ENCODE results near the gene LRSAM1. TPM values are rescaled to one million over a fixed set of nuclear protein-coding genes. Genes with fewer than 3 reads are reported as not detected.

LRSAM1 gene
- total and polyA plus RNA-seq, 9 of the 15 experiments (the other 6 are each of a cell fraction or from before 2014, with no cell fraction given) = 0.07 to 16.2 (median 4.7) TPM

DNA sequence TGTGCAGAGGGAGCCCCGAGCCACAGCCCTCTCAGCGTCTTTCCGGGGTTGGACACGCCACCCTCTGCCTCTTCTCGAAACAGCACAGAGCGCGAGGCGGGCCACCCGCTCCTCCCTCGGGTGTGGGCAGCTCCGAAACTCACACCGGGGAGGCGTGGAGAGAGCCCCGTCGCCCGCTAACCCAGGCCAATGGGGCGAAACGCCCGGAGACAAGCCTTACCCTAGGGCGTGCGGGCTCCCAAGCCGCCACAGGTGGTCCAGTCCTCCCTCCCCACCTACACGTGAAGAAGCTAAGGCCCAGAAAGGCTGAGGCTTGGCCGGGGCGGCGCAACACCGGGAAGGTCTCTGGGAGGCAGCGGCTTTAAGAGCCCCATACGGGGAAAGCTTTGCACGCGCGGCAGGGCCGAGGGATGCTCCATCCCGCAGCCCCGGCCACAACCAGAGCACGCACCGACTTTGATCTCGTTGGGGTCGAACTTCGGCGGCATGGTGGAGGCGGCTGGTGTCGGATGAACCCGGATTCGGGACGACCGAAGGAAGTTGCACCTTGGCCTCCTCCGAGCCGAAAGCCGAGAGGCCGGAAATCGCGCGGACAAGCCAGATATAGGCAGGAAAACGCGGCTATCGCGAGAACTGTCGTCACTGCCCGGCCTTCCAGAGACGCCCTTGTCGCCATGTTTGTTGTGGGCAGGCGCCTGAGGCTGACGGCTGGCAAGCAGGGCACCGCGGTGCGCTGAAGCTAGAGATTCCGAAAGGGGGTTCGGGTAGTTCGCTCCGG is at the start of gene LRSAM1, which contains the start of gene RPL12 (continued):
- TF ChIP-seq ZNF347 (CRISPR knock-in tag; IDR thresholded peaks at IDR 0.05; ENCODE audit: low read depth) = no peak
- TF ChIP-seq NR4A1 (CRISPR knock-in tag; IDR thresholded peaks at IDR 0.05) = no peak
- TF ChIP-seq NR4A1 (tag; IDR thresholded peaks at IDR 0.05) = no peak
- peak; percentile 79 for TF ChIP-seq ZNF431 (CRISPR knock-in tag; IDR thresholded peaks at IDR 0.05)
- TF ChIP-seq, protein P1, sequence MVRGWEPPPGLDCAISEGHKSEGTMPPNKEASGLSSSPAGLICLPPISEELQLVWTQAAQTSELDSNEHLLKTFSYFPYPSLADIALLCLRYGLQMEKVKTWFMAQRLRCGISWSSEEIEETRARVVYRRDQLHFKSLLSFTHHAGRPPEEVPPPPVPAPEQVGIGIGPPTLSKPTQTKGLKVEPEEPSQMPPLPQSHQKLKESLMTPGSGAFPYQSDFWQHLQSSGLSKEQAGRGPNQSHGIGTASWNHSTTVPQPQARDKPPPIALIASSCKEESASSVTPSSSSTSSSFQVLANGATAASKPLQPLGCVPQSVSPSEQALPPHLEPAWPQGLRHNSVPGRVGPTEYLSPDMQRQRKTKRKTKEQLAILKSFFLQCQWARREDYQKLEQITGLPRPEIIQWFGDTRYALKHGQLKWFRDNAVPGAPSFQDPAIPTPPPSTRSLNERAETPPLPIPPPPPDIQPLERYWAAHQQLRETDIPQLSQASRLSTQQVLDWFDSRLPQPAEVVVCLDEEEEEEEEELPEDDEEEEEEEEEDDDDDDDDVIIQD (CRISPR knock-in tag; IDR thresholded peaks at IDR 0.05) = no peak
- TF ChIP-seq ZNF239 (CRISPR knock-in tag; IDR thresholded peaks at IDR 0.05) = no peak
- TF ChIP-seq, protein P2, sequence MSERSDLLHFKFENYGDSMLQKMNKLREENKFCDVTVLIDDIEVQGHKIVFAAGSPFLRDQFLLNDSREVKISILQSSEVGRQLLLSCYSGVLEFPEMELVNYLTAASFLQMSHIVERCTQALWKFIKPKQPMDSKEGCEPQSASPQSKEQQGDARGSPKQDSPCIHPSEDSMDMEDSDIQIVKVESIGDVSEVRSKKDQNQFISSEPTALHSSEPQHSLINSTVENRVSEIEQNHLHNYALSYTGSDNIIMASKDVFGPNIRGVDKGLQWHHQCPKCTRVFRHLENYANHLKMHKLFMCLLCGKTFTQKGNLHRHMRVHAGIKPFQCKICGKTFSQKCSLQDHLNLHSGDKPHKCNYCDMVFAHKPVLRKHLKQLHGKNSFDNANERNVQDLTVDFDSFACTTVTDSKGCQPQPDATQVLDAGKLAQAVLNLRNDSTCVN (CRISPR knock-in tag; IDR thresholded peaks at IDR 0.05) = 0 out of 2 replicates have a peak, but pooled peaks have one; percentile 8
- TF ChIP-seq, protein P3, sequence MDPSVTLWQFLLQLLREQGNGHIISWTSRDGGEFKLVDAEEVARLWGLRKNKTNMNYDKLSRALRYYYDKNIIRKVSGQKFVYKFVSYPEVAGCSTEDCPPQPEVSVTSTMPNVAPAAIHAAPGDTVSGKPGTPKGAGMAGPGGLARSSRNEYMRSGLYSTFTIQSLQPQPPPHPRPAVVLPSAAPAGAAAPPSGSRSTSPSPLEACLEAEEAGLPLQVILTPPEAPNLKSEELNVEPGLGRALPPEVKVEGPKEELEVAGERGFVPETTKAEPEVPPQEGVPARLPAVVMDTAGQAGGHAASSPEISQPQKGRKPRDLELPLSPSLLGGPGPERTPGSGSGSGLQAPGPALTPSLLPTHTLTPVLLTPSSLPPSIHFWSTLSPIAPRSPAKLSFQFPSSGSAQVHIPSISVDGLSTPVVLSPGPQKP (CRISPR knock-in tag; IDR thresholded peaks at IDR 0.05) = no peak
- peak; percentile 66; the same call in 1 of the 2 replicates for TF ChIP-seq DIDO1 (tag; IDR thresholded peaks at IDR 0.05; ENCODE audit: low read depth)
- TF ChIP-seq RBFOX2 (IDR thresholded peaks at IDR 0.05; ENCODE audit: low read depth, low read length) = peak; percentile 99
- TF ChIP-seq KAT7 (CRISPR knock-in tag; IDR thresholded peaks at IDR 0.05; ENCODE audit: borderline replicate concordance) = peak; percentile 89; the same call in 1 of the 2 replicates
- TF ChIP-seq, protein P4, sequence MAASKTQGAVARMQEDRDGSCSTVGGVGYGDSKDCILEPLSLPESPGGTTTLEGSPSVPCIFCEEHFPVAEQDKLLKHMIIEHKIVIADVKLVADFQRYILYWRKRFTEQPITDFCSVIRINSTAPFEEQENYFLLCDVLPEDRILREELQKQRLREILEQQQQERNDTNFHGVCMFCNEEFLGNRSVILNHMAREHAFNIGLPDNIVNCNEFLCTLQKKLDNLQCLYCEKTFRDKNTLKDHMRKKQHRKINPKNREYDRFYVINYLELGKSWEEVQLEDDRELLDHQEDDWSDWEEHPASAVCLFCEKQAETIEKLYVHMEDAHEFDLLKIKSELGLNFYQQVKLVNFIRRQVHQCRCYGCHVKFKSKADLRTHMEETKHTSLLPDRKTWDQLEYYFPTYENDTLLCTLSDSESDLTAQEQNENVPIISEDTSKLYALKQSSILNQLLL (CRISPR knock-in tag; IDR thresholded peaks at IDR 0.05; ENCODE audit: borderline replicate concordance) = no peak
- peak; percentile 10 for TF ChIP-seq MEIS2 (IDR thresholded peaks at IDR 0.05; ENCODE audit: partially characterized antibody)
- peak; percentile 97 for TF ChIP-seq NEUROD1 (IDR thresholded peaks at IDR 0.05; ENCODE audit: borderline replicate concordance, low read depth, low read length, partially characterized antibody)
- TF ChIP-seq MCM3 (IDR thresholded peaks at IDR 0.05) = no peak
- TF ChIP-seq ETV5 (CRISPR knock-in tag; IDR thresholded peaks at IDR 0.05; ENCODE audit: low read depth) = peak; percentile 94
- TF ChIP-seq HDAC6 (IDR thresholded peaks at IDR 0.05; ENCODE audit: low read depth, low read length) = 0 out of 2 replicates have a peak, but pooled peaks have one; percentile 87
- TF ChIP-seq, protein P5, sequence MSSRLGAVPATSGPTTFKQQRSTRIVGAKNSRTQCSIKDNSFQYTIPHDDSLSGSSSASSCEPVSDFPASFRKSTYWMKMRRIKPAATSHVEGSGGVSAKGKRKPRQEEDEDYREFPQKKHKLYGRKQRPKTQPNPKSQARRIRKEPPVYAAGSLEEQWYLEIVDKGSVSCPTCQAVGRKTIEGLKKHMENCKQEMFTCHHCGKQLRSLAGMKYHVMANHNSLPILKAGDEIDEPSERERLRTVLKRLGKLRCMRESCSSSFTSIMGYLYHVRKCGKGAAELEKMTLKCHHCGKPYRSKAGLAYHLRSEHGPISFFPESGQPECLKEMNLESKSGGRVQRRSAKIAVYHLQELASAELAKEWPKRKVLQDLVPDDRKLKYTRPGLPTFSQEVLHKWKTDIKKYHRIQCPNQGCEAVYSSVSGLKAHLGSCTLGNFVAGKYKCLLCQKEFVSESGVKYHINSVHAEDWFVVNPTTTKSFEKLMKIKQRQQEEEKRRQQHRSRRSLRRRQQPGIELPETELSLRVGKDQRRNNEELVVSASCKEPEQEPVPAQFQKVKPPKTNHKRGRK (tag; IDR thresholded peaks at IDR 0.05) = no peak
- TF ChIP-seq, protein P6, sequence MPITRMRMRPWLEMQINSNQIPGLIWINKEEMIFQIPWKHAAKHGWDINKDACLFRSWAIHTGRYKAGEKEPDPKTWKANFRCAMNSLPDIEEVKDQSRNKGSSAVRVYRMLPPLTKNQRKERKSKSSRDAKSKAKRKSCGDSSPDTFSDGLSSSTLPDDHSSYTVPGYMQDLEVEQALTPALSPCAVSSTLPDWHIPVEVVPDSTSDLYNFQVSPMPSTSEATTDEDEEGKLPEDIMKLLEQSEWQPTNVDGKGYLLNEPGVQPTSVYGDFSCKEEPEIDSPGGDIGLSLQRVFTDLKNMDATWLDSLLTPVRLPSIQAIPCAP (CRISPR knock-in tag; IDR thresholded peaks at IDR 0.05; ENCODE audit: borderline replicate concordance) = peak; percentile 87; the same call in 1 of the 2 replicates
- TF ChIP-seq GABPA (tag; conservative IDR thresholded peaks at IDR 0.05; ENCODE audit: low read depth) = peak; percentile 79

All from K562 (cell line).